ENCODE data around the gene PSMF1. TPM values are rescaled to one million over a fixed set of nuclear protein-coding genes. Genes with fewer than 3 reads are reported as not detected.

Gene PSMF1
- total and polyA plus RNA-seq, 2 donors (not counting 1 experiment from before 2014, with no cell fraction given): 26.4 to 141 TPM

DNA sequence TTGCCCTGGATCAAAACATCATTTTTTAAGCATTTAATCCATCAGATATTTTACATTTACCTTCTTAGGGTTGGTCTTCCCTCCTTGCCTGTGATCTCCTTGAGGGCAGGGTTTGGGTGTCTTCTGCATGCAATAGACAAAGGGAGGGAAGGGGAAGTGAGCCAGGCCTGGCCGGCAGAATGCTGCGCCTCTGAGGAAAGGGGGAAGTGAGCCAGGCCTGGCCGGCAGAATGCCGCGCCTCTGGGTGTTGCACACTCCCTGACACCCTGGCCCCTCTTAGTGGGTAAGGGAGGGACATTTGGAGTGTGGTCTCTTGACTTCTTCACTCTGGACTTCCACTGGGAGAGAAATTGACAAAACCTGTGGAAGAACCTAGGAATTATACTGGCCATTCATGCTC is 12.4 kb downstream of the PSMF1 start:
- no peak for DNase-seq (ENCODE audit: low read depth in 2 of 2)
- no peak overlapping the region for H3K9ac ChIP-seq (ENCODE audit: insufficient read depth, low read length)
- no peak overlapping the region for H3K27ac ChIP-seq (ENCODE audit: insufficient read depth, low read length)
- H4K20me1 ChIP-seq (ENCODE audit: control insufficient read depth, extremely low read depth, insufficient read depth, low read length): no peaks in the 10 kb centered on the region
- no peaks in the 10 kb centered on the region for H3K4me1 ChIP-seq (ENCODE audit: control insufficient read depth, extremely low read depth, insufficient read depth, low read length)
- H3K27me3 ChIP-seq (ENCODE audit: control insufficient read depth, insufficient read depth, low read length): no peaks in the 10 kb centered on the region
- no peak overlapping the region for H2AFZ ChIP-seq (ENCODE audit: low read length)
- TF ChIP-seq, protein P1, sequence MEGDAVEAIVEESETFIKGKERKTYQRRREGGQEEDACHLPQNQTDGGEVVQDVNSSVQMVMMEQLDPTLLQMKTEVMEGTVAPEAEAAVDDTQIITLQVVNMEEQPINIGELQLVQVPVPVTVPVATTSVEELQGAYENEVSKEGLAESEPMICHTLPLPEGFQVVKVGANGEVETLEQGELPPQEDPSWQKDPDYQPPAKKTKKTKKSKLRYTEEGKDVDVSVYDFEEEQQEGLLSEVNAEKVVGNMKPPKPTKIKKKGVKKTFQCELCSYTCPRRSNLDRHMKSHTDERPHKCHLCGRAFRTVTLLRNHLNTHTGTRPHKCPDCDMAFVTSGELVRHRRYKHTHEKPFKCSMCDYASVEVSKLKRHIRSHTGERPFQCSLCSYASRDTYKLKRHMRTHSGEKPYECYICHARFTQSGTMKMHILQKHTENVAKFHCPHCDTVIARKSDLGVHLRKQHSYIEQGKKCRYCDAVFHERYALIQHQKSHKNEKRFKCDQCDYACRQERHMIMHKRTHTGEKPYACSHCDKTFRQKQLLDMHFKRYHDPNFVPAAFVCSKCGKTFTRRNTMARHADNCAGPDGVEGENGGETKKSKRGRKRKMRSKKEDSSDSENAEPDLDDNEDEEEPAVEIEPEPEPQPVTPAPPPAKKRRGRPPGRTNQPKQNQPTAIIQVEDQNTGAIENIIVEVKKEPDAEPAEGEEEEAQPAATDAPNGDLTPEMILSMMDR (conservative IDR thresholded peaks at IDR 0.05 in 1 of 2, IDR thresholded peaks at IDR 0.05 in 1 of 2; ENCODE audit: low read depth in 1 of 2, low read length in 2 of 2): no peak
- TF ChIP-seq EZH2 (IDR thresholded peaks at IDR 0.05; ENCODE audit: low read length, missing control alignments): no peak
- peaks cover 6% of the 10 kb centered on the region for H3K79me2 ChIP-seq (ENCODE audit: control insufficient read depth, insufficient read depth, low read length)
- no peak overlapping the region for H3K4me3 ChIP-seq (replicated peaks in 1 of 4; ENCODE audit: control extremely low read depth in 1 of 4, insufficient read depth in 1 of 4, low read depth in 3 of 4, low read length in 4 of 4)
- no peaks in the 10 kb centered on the region for H3K9me3 ChIP-seq (ENCODE audit: control insufficient read depth, insufficient read depth, low read depth, low read length)
- H3K4me2 ChIP-seq (ENCODE audit: extremely low read depth, insufficient read depth, low read length): no peak overlapping the region
- peaks cover 16% of the 10 kb centered on the region for H3K36me3 ChIP-seq (ENCODE audit: control insufficient read depth, insufficient read depth, low read length)

DNA sequence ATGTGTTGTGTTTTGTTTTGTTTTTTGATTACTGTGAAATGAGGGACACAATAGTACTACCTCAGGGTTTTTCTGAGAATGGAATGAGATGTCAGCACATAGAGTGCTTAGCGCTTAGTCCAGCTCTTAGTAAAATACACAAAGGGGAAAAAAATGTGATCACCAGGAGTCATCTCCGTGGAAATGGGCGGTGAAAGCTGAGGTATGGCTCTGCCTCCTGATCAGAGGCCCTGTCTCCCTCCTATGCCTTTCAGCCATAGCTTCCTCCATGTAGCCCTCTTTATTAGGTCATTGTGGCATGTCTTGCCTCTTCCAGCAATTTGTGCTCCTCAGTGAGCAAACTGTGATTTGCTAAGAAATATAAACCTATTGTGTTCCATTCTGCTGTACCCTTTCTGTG is 13.0 kb downstream of the PSMF1 start:
- Histone ChIP-seq H3K27ac (ENCODE audit: insufficient read depth, low read length) (no peak overlapping the region), H3K4me2 (ENCODE audit: extremely low read depth, insufficient read depth, low read length) (no peak overlapping the region), H2AFZ (ENCODE audit: low read length) (no peak overlapping the region), H3K4me1 (ENCODE audit: control insufficient read depth, extremely low read depth, insufficient read depth, low read length) (no peaks in the 10 kb centered on the region), H3K4me3 (replicated peaks in 1 of 4; ENCODE audit: control extremely low read depth in 1 of 4, insufficient read depth in 1 of 4, low read depth in 3 of 4, low read length in 4 of 4) (no peak overlapping the region), H3K9ac (ENCODE audit: insufficient read depth, low read length) (no peak overlapping the region), H4K20me1 (ENCODE audit: control insufficient read depth, extremely low read depth, insufficient read depth, low read length) (no peaks in the 10 kb centered on the region), H3K79me2 (ENCODE audit: control insufficient read depth, insufficient read depth, low read length) (peaks cover 5% of the 10 kb centered on the region), H3K36me3 (ENCODE audit: control insufficient read depth, insufficient read depth, low read length) (peaks cover 16% of the 10 kb centered on the region), H3K27me3 (ENCODE audit: control insufficient read depth, insufficient read depth, low read length) (no peaks in the 10 kb centered on the region), H3K9me3 (ENCODE audit: control insufficient read depth, insufficient read depth, low read depth, low read length) (no peaks in the 10 kb centered on the region)
- no peak for DNase-seq (ENCODE audit: low read depth in 2 of 2)
- TF ChIP-seq, protein P1 (conservative IDR thresholded peaks at IDR 0.05 in 1 of 2, IDR thresholded peaks at IDR 0.05 in 1 of 2; ENCODE audit: low read depth in 1 of 2, low read length in 2 of 2): no peak
- no peak for TF ChIP-seq EZH2 (IDR thresholded peaks at IDR 0.05; ENCODE audit: low read length, missing control alignments)

DNA sequence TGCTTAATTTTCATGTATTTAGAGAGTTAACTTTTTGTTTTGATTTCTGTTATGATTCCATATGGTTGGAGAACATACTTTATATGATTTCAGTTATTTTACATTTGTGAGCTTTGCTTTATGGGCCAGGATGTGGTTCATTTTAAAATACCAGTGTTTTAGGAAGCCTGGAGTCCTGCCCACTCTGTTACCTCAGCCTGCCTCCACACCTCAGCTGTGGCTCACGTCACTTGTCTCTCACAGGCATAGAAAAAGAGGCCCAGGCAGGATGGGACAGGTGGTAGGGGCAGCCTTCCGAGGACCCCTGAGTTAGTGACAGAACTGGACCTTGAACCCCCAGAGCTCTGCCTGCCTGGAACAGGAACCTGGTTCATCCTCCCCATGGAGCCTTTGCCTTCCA is 16.0 kb downstream of the PSMF1 start:
- TF ChIP-seq, protein P1 (conservative IDR thresholded peaks at IDR 0.05 in 1 of 2, IDR thresholded peaks at IDR 0.05 in 1 of 2; ENCODE audit: low read depth in 1 of 2, low read length in 2 of 2): no peak
- no peak for TF ChIP-seq EZH2 (IDR thresholded peaks at IDR 0.05; ENCODE audit: low read length, missing control alignments)
- Histone ChIP-seq H3K9me3 (ENCODE audit: control insufficient read depth, insufficient read depth, low read depth, low read length) (no peaks in the 10 kb centered on the region), H3K4me3 (replicated peaks in 1 of 4; ENCODE audit: control extremely low read depth in 1 of 4, insufficient read depth in 1 of 4, low read depth in 3 of 4, low read length in 4 of 4) (no peak overlapping the region), H3K27me3 (ENCODE audit: control insufficient read depth, insufficient read depth, low read length) (no peaks in the 10 kb centered on the region), H3K36me3 (ENCODE audit: control insufficient read depth, insufficient read depth, low read length) (peaks cover 13% of the 10 kb centered on the region), H3K9ac (ENCODE audit: insufficient read depth, low read length) (no peak overlapping the region), H3K4me1 (ENCODE audit: control insufficient read depth, extremely low read depth, insufficient read depth, low read length) (no peaks in the 10 kb centered on the region), H3K27ac (ENCODE audit: insufficient read depth, low read length) (no peak overlapping the region), H3K79me2 (ENCODE audit: control insufficient read depth, insufficient read depth, low read length) (peaks cover 5% of the 10 kb centered on the region), H2AFZ (ENCODE audit: low read length) (no peak overlapping the region), H3K4me2 (ENCODE audit: extremely low read depth, insufficient read depth, low read length) (no peak overlapping the region), H4K20me1 (ENCODE audit: control insufficient read depth, extremely low read depth, insufficient read depth, low read length) (no peaks in the 10 kb centered on the region)
- DNase-seq (ENCODE audit: low read depth in 2 of 2): no peak

All from fibroblast of lung (primary cell).